Measurements from ENCODE around the gene SEC24B. TPM values are rescaled to one million over a fixed set of nuclear protein-coding genes. Genes with fewer than 3 reads are reported as not detected.
"Not testable (repeated sequence)": the region's sequence is repeated elsewhere in the genome, so short reads cannot be mapped to it uniquely, and the experiment has no call there.

The SEC24B gene
- polyA plus RNA-seq, 12 donors: 17.2 to 40.9 (median 30.4) TPM; not detected in 1

- DNase-seq: no peak
Observed at GRCh38 chr4:109429545-109429944, 4.1 kb upstream of the SEC24B start.

DNA sequence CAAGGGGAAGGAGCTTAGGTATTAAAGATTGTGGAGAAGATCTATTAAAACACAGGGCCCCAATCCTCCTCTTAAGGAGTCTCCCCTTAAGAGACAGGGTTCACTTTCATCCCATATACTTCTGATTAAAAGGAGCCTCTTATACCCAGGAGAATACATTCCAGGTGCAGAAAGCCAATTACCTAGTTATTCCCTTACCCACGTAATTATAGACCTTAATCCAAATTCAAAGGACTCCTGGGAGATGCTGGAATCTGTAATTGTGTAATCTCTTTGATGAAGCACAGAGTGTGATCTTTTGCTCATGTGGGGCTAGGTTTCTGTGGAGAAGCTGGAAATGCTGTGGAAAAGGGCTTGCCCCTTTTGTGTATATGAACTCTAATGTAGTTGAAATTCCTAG, 1.4 kb upstream of the SEC24B start:
- no peak for DNase-seq

DNA sequence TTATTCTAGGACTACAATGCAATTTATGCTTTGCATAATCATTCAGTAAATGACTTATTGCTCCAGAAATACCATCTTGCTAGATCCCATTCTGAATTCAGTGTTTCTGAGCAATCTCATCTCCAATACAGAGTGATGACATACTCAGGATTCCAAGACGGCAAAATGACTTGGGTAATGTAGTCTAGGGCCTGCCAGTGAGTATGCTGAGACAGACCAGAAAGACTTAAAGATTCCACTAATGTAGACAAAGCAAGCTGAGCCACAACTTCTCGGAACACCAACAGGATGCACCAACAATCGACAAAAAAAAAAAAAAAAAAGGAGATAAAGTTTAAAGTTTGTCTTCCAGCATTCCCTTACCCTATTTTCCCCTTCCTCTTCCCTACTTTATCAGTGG, 919 bp upstream of the SEC24B start:
- DNase-seq: peak; percentile 28

GRCh38 chr4:109434007-109434971, 674 bp downstream of the SEC24B start:
- DNase-seq: peak; percentile 59

- no peak for DNase-seq
Observed at GRCh38 chr4:109435635-109436034, 2.0 kb downstream of the SEC24B start.

GRCh38 chr4:109436504-109436903, 2.9 kb downstream of the SEC24B start:
- no peak for DNase-seq

DNA sequence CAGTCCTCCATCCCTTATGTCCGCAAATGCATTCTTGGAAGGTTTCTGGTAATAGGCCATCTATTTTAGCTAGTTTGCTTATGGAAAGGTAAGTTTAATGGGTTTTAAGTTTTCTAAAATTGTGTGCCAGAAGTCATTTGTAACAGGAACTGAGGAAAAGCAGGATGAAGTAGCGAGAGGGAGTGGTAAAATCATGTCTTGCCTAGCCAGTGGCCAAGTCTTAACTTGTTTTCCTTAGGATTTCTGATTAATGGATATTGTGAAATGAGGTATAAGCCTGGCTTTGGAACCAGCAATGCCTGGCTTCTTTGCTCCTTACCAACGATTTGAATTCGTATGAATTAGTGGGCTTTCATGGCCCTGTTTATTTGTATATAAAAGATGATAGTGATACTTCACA, 7.3 kb downstream of the SEC24B start:
- DNase-seq: no peak

GRCh38 chr4:109441862-109442458, 8.3 kb downstream of the SEC24B start:
- no peak for DNase-seq

DNA sequence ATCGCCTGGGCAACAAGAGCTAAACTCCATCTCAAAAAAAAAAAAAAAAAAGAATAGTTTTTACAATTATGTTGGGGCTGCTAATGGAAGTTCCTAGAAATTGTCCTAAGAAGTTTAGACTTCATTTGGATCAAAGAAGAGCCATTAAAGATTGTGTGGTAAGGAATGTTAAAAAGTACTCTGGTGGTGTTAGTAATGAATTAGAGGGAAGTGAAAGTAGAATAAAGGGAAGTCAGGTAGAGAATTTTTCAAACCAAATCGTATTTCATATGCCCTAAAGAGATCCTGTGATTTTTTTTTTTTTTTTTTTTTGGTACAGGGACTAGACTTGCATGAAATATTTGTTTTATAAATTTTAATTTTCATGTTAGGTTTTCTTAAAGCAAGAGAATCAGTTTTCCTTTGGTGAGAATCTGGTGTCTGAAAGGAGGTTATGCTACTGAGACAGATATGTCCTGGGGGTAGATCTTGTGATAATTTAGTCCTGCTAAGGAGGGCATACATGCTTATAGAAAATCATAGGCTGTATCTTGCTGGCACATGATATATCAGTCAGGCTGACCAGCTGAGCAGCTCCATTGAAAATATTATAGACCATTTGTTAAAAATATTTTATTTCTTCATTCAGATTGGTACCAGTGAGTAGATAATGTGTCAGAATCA, 10.7 kb downstream of the SEC24B start:
- DNase-seq: no peak

GRCh38 chr4:109447278-109447677, 13.7 kb downstream of the SEC24B start:
- DNase-seq: no peak

DNA sequence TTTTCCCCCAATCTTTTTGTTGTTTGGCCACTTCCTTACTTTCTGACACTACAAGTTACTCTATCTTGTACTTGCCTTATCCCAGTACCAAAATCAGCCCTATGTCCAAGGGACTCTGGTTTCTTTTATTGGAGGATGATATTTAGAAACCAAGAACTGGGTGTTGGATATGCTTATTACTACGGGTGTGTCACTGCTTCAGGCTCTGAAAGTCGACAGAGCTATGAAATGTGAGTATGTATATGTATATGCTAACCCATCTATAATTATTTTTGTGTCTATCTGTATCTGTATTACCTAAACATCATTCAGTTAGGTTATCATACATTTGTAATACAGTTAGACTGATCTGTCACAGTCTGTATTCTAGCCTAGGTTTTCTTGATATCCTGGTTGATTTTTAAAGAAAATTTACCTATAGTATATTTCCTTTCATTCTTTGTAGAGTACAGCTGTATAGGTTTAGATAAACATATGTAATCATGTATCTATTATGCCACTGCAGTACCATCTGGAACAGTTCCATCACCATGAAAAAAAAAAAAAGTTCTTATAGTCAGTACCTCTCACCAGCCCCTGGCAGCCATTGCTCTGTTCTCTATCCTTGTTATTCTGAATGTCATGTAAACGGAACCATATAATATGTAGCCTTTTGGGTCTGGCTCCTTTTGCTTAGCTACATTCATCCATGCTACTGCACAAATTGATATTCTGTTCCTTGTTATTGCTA, 18.1 kb downstream of the SEC24B start:
- no peak for DNase-seq

GRCh38 chr4:109453110-109453509, 19.5 kb downstream of the SEC24B start:
- not testable (repeated sequence) for DNase-seq

DNA sequence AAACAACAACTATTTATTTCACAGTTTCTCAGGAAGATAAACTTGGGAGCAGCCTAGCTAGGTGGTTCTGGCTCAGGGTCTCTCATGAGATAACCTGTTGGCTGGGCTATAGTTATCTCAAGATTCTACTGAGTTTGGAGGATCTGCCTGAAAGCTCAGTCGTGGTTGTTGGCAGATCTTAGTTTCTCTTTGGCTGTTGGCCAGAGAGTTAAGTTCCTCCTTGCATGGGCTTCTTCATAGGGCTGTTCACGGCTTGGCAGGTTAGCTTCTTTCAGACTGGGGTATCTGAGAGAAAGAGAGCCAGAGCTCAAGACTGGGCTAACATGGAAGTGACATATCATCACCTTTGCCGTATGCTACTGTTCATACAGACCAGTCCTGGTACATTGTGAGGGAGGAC, 28.7 kb downstream of the SEC24B start:
- DNase-seq: peak; percentile 5

- no peak for DNase-seq
Observed at GRCh38 chr4:109462802-109463201, 29.2 kb downstream of the SEC24B start.

- peak; percentile 6 for DNase-seq
Observed at GRCh38 chr4:109465069-109465468, 31.5 kb downstream of the SEC24B start.

DNA sequence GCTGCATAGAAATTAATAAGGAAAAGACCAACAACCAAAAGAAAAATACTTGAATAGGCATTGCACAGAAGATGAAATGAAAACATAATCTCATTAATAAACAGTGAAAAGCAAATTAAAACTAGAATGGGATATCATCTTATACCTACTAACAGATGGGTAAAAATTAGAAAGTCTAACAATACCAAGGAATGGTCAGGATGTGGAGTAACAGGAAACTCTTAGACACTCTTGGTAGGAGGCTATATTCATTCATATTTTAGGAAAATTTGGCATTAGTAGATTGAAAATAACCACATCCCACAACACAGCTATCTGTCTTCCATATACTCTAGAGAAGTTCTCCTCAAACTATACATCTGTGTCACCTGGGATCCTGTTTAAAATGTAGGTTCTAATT, 36.3 kb downstream of the SEC24B start:
- no peak for DNase-seq

DNA sequence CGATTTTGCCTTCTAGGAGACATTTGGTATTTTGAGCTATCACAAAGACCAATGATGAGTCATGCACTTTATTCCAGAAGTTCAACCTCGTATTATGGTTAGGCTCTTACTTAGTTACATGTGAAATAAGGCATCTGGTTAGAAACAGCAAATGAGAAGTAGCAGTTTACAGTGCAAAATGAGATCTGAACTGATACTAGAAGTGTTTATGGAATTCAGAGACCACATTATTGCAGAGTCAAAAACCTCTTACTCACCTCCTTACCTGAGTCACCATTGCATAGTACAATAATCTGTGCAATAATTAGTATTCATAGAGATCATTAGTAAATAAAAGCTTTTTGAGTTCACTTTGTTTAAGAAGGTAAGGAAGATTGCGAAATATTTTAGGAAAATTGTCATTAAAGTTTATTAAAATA, 38.7 kb downstream of the SEC24B start:
- DNase-seq: no peak

- no peak for DNase-seq
Observed at GRCh38 chr4:109473824-109474223, 40.2 kb downstream of the SEC24B start.

DNA sequence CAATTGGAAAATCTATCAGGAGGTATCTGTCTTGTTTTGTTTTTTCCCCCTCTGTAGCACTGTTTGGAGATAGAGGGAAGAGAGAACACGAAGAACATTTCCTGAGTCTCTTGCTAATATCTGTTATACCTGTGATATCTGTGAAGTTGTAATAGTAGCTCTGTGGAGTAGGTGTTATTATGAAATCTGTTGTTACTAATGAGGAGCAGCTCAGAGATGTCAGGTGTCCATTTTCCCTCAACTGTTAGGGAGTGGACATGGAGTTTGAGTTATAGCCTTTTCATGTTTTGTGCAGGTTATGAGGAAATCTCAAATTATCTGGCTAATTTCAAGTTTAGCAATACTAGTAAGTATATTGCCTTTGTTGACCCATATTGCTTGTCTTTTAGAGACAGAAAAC, 52.4 kb downstream of the SEC24B start:
- no peak for DNase-seq

GRCh38 chr4:109494563-109494962, 60.9 kb downstream of the SEC24B start:
- DNase-seq: no peak

GRCh38 chr4:109495514-109495913, 61.9 kb downstream of the SEC24B start:
- DNase-seq: no peak

DNA sequence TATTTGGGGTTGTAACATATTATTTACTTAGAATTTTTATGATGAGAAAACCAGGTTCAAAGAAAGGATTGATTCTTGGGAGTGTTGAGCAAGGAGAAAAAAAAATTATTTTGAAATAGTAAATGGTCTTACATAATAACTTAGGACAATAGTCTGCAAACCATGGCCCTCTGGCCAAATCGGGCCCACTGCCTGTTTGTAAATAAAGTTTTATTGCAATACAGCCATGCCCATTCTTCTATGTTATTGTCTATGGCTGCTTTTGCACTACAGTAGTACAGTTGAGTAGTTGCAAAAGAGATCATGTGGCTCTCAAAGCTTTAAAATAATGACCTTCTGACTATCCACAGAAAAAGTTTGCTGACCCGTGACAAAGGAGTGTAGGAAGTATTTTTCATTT, 63.3 kb downstream of the SEC24B start:
- DNase-seq: no peak

Measured in muscle of arm (tissue), 12 donors.